ENCODE results near the gene MGAT5B. TPM values are rescaled to one million over a fixed set of nuclear protein-coding genes. Genes with fewer than 3 reads are reported as not detected.

Gene MGAT5B
- total and polyA plus RNA-seq, 8 donors, result 0.10 to 1.7 (median 0.32) TPM; not detected in 4

DNA sequence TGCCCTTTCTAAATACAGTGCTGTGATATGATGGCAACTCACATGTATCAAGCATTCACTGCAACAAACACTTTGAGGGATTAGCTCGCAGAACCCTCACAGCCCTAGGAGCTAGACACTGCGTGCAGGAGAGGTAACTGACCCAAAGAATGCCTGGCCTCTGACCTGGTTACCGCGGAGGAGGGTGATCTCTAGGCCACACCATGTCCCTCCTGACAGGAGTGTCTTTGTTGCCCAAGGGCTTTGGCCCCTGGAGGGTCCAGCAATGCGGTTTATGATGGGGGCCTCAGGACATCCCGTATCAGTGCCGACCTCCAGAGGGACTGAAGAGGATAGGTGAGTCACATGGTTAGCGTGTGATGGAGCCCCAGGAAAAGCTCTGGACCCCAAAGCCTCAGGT is 130.6 kb downstream of the MGAT5B start:
- intact Hi-C loops (cut with DNase I; ENCODE audit: low total_unique reads), result no loop called here
- no peaks in the 10 kb centered on the region for H3K36me3 ChIP-seq
- H3K9me3 ChIP-seq, result no peaks in the 10 kb centered on the region
- no peak overlapping the region for H3K4me3 ChIP-seq
- H3K27ac ChIP-seq, result peak overlapping the region in 1 of 5 donors; percentile 55
- DNase-seq, result no peak
- no peak for TF ChIP-seq POLR2A (IDR thresholded peaks at IDR 0.05)
- H3K27me3 ChIP-seq, result peaks cover 0 to 68% (median 19%) of the 10 kb centered on the region in 3 donors
- H3K4me1 ChIP-seq, result no peaks in the 10 kb centered on the region
- WGBS, 5 donors, result 73 to 81% (median 75%) methylated on average over 6 to 8 of the region's 8 CpGs

Other genes with a start within 250 kb of the MGAT5B start
- 100 to 1,000 TPM in 2 of 5 donors, 10 to 100 TPM in 3; 41.1 to 257 (median 94.2) TPM for gene ST6GALNAC1, start 224.6 kb upstream of the MGAT5B start, total RNA-seq
- 10 to 100 TPM; 28.0 to 72.8 (median 34.5) TPM for gene ST6GALNAC1, start 224.6 kb upstream of the MGAT5B start, polyA plus RNA-seq
- gene MXRA7, start 157.4 kb upstream of the MGAT5B start, total RNA-seq, result 100 to 1,000 TPM in 2 of 5 donors, 10 to 100 TPM in 3; 41.4 to 209 (median 86.9) TPM
- gene MXRA7, start 157.4 kb upstream of the MGAT5B start, polyA plus RNA-seq, result 100 to 1,000 TPM in 1 of 3 donors, 10 to 100 TPM in 2; 44.5 to 102 (median 54.5) TPM
- gene JMJD6, start 141.8 kb upstream of the MGAT5B start, total RNA-seq, result 10 to 100 TPM in 3 of 5 donors, 1 to 10 TPM in 2; 9.3 to 47.3 (median 16.5) TPM
- 10 to 100 TPM; 25.8 to 32.5 (median 28.5) TPM for gene JMJD6, start 141.8 kb upstream of the MGAT5B start, polyA plus RNA-seq
- 10 to 100 TPM in 4 of 5 donors, 1 to 10 TPM in 1; 1.2 to 72.1 (median 15.5) TPM for gene METTL23, start 141.6 kb upstream of the MGAT5B start, total RNA-seq
- 10 to 100 TPM; 35.4 to 42.0 (median 35.6) TPM for gene METTL23, start 141.6 kb upstream of the MGAT5B start, polyA plus RNA-seq
- 100 to 1,000 TPM; 166 to 340 (median 280) TPM for gene SRSF2, start 131.1 kb upstream of the MGAT5B start, total RNA-seq
- 100 to 1,000 TPM in 2 of 3 donors, 10 to 100 TPM in 1; 96.4 to 166 (median 106) TPM for gene SRSF2, start 131.1 kb upstream of the MGAT5B start, polyA plus RNA-seq
- 10 to 100 TPM in 4 of 5 donors, 1 to 10 TPM in 1; 7.0 to 66.1 (median 46.8) TPM for gene MFSD11, start 130.3 kb upstream of the MGAT5B start, total RNA-seq
- gene MFSD11, start 130.3 kb upstream of the MGAT5B start, polyA plus RNA-seq, result 10 to 100 TPM in 1 of 3 donors, 1 to 10 TPM in 2; 7.2 to 11.2 (median 9.3) TPM

Data from stomach (tissue), 9 donors.